DMS53 (cell line): ENCODE data around the gene DYRK3.
"Not testable (repeated sequence)": the region's sequence is repeated elsewhere in the genome, so short reads cannot be mapped to it uniquely, and the experiment has no call there.

Source experiments
- DNase-seq: peaks from one replicate; lab custom pipeline; 2025; lab: John Stamatoyannopoulos, UW

The DYRK3 gene

GRCh38 chr1:206631085-206631509 lies 4.2 kb upstream of the DYRK3 start:
- DNase-seq = peak; percentile 95

DNA sequence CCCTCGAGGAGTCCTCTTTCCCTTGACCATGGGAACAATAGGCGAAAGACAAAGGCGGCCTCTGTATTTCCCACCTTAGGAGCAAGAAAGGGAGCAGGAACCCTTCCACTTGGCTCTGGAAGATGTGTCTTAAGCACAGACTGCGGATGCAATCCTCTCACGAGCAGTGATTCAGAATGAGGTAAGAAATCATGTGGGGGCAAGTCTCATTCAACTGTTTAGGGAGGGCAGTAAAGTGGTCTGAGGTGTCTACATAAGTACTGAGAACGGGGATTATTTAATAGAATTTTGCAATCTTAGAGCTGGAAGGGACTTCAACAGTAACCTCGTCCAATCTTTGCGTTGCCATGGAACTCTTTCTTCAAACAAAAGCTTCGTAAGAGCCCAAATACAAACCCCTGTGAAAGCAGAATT lies 1.6 kb upstream of the DYRK3 start:
- DNase-seq = no peak

DNA sequence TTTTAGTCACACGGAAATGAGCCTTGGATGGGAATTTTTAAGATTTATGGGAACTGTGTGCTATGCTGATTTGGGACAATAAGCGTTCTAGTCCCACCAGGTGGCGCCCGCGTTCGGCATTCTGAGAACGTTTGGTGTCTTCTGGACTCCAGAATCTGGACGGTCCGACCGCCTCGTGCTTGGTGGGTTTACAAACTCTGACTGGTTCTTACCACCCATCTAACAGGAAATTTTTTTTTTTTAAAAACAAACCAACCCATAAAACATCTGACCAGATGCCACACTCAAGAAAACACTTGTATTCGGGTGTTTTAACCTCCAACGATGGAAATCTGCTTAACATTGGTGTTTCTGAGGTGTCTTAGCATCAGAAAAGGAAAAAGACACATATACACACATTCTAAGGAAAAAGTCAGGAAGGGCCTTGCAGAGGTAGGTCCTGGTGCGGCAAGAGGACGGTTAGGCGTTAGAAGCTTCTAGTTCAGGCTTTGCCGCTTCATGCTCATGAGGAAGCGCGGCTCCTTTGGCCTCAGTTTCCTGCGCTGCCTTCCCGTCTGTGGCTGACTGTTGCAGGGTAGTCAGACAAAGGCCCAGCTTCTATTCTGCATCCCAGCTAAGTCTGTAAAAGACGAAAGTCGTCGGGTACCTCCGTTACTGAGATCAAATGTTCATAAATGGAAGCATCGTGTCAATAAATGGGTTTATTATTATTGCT lies 814 bp upstream of the DYRK3 start:
- peak; percentile 98 for DNase-seq

- peak; percentile 62 for DNase-seq
Measured at GRCh38 chr1:206635978-206636345, 626 bp downstream of the DYRK3 start.

GRCh38 chr1:206636671-206637070 lies 1.3 kb downstream of the DYRK3 start:
- DNase-seq = no peak

DNA sequence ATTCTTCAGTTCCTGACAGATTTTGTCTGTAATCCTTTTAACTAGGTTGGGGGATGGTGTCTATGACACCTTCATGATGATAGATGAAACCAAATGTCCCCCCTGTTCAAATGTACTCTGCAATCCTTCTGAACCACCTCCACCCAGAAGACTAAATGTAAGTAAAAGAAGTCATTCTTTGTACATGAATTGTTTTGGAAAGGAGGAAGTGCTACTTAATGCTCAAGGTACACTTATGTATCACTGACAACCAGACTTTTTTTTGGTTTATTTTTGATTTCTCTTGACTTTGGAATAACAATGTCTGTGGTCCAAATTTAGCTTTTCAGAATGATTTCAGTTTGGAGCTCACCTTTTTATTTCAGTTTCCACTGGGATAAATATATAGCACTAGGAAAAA lies 2.3 kb downstream of the DYRK3 start:
- no peak for DNase-seq

DNA sequence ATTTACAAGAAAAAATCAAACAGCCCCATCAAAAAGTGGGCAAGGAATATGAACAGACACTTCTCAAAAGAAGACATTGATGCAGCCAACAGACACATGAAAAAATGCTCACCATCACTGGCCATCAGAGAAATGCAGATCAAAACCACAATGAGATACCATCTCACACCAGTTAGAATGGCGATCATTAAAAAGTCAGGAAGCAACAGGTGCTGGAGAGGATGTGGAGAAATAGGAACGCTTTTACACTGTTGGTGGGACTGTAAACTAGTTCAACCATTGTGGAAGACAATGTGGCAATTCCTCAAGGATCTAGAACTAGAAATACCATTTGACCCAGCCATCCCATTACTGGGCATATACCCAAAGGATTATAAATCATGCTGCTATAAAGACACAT lies 6.7 kb downstream of the DYRK3 start:
- DNase-seq = not testable (repeated sequence)

GRCh38 chr1:206643118-206643698 lies 7.9 kb downstream of the DYRK3 start:
- DNase-seq = no peak

- DNase-seq = no peak
Measured at GRCh38 chr1:206646504-206646903, 11.2 kb downstream of the DYRK3 start.

DNA sequence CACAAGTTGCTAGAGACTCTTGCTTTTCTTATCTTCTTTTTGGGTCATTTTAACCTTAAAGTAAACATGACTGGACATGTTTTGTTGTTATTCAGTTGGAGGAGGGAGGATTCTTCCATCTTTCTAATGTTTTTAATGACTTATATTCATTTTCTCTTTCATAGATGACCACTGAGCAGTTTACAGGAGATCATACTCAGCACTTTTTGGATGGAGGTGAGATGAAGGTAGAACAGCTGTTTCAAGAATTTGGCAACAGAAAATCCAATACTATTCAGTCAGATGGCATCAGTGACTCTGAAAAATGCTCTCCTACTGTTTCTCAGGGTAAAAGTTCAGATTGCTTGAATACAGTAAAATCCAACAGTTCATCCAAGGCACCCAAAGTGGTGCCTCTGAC lies 11.9 kb downstream of the DYRK3 start:
- DNase-seq = no peak

GRCh38 chr1:206649261-206649921 lies 14.1 kb downstream of the DYRK3 start:
- DNase-seq = no peak

DNA sequence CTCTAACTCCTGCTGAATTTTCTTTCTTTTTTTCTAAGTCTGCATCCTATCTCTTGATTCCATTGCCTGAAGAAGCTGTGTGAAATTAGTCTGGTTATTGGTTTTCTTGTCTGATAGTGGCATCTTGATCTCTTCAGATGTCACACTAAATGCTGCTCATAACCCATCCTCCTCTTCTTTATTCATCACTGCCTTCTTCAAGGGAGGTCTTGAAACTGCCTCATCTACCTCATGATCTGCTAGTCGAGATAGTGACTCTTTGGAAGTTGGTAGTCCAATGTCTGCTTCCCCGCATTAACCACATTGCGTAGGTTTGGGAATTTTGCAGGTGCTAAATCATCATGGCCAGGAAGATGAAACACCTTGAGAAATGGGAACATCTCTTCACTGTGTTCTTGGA lies 15.7 kb downstream of the DYRK3 start:
- DNase-seq = no peak

DNA sequence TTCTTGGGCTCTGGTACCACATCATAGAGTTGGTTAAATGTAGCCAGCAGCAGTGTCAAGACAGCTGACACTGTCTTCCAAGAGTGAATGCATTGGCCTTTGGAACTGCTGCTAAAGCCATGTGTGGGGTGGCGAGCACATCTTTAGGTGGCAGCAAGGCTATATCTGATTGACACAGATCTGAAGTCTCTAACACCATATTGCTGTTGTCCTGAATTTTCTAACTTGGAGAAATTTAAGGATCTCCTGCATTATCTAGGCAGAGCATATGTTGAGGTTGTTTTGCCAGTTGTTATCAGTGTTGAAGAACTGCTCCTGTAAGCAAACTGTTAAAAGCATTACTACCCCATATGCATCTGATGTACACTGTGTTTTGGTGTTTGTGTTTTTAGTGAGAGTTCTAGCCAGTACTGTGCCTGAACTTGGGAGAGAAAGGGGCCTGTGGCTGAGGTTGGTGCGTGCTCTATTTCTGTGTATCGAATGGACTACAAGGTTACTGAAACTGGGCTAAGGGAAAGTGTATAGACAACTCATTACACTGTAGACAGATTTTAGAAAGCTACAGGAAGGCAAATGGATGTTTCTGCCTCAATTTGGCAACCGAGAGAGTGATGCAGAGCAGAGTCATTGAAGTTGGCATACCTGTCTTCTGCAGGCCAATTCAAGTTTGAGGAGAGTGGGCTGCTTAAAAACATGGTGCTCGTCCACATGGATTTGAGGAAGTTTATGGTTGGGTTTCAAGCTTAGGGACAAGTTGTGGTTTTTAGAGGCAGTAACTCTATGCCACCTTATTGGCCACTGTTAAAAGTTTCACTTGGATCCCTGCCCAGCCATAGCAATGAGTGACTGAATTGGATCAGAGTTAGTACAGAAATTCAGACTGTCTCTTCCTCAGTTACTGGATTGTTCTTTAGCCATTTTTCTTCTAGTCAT lies 16.9 kb downstream of the DYRK3 start:
- no peak for DNase-seq

DNA sequence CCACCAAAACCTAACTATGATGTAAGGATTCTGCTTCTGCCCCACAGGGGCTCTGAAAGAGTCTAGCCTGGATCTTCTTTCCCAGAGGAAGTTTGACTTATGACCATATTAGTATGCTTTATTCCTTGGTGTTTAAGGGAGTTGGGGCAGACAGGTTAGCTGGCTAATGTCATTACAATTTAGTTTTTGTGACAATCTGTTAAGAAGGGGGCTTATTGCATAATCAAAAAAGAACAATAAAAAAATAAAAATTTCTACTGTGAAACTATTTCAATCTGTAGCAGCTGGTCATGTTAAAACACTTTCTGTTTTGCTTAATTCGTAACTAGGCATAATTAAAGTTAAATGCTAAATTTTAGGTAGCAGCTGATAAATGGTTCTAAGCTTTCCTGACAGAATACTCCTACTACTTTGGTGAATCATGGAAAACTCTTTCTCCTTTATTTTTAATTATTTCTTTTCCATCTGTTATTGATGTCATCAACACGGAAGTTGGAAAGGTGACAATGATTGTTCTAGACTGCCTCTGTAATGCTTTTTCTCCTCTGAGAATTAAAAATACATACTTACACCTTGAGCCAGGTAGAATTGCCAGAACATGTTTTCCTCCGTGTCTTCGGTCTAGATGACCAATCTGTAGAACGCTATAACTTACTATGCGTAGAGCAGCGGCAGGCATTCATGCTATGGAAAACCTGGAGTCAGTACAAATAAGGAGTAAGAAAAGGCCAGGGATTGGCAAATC lies 18.6 kb downstream of the DYRK3 start:
- no peak for DNase-seq

- no peak for DNase-seq
Measured at GRCh38 chr1:206654828-206655227, 19.5 kb downstream of the DYRK3 start.

- no peak for DNase-seq
Measured at GRCh38 chr1:206655471-206655882, 20.1 kb downstream of the DYRK3 start.

- no peak for DNase-seq
Measured at GRCh38 chr1:206656936-206657335, 21.6 kb downstream of the DYRK3 start.

GRCh38 chr1:206657751-206658150 lies 22.4 kb downstream of the DYRK3 start:
- peak; percentile 14 for DNase-seq

GRCh38 chr1:206658264-206658980 lies 23.1 kb downstream of the DYRK3 start:
- DNase-seq = peak; percentile 51

DNA sequence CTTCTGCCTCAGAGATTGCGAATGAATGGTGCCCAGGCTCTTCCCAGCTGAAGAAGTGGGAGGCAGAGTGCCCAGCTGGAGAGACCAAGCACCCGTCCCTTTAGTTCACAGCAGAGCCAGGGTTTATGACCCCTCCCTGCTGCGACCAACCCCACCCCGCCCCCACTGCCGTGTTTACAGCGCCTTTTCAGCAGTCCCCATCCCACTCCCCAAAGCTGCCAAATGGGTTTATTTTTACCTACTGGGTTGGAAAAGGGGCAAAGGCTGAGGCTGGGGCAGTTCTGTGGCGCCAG lies 23.6 kb downstream of the DYRK3 start:
- DNase-seq = no peak

DNA sequence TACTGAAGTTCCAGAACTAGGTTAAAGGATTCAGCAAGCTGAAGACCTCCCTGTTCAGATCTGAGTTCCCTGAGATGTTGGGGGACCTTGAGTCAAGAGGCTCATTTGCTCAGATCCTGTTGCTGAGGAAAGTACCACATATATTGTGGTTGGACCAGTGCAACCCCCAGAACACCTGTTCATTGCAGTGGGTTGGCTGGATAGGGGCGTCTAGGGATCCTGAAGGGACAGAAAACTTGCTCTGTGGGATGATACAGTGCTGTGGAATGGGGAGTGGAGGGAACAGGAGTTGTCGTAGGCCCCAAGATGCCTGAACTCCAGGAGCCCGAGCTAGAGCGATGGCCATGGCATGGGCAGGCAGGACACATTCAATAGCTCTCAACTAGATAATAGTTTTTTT lies 24.8 kb downstream of the DYRK3 start:
- DNase-seq = no peak
